Left renal pelvis (tissue), 4 donors: ENCODE data around the gene ANKRD60. TPM values are rescaled to one million over a fixed set of nuclear protein-coding genes. Genes with fewer than 3 reads are reported as not detected.
A peak's percentile ranks its signal among the peaks of the same experiment; 100 is the strongest.

ENCODE experiments used
- DNase-seq, 4 donors: peaks; one replicate each; pipeline ENCODE4 v3.0.0-alpha.2; 2013; ENCODE audit warnings: low read depth in 4 of 4, low spot score in 3 of 4
- polyA plus RNA-seq, 4 donors: library from polyadenylated mRNA; unstranded; fragments of 120-200 nt; gene quantifications; one replicate each; pipeline ENCODE4 v1.2.1, GENCODE V29; 2013; ENCODE audit not compliant: insufficient read length in 4 of 4

ANKRD60 gene
- polyA plus RNA-seq, 4 donors = not detected

DNA sequence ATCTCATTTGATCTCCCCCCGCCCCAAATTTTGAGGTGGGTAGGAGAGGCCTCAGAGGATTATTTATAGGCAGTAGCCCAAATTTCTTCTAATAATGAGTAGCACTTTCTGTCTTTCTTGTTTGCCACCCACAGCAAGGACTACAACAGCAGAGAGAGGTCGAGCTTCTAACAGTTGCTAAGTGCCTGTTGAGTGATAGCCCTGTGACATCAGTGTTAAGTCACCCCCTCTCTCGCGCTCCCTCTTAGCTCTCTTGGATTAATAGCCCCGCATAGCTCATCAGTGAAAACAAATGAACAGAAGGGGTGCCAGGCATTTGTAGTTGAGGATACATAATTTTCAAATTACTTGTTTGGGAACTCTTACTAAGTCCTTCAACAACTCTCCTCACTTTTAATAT is 3.5 kb downstream of the ANKRD60 start:
- DNase-seq = no peak

DNA sequence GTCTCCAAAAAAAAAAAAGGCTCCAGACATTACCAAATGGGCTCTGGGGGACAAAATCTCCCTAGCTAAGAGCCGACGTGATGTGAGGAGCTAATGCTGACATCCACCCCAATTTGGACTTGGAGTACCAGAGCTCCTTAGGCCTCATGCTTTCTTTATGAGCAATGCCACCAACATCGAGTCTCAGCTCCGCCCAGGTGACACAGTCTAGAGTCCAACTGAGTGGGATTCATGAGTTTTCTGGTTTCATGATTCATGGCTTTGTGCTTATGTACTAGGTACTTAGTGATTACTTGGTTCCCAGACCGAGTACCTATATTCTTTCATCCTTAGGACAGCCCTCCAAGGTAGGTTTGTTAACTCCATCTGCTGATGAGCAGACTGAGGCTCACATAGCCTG is 4.4 kb downstream of the ANKRD60 start:
- no peak for DNase-seq

DNA sequence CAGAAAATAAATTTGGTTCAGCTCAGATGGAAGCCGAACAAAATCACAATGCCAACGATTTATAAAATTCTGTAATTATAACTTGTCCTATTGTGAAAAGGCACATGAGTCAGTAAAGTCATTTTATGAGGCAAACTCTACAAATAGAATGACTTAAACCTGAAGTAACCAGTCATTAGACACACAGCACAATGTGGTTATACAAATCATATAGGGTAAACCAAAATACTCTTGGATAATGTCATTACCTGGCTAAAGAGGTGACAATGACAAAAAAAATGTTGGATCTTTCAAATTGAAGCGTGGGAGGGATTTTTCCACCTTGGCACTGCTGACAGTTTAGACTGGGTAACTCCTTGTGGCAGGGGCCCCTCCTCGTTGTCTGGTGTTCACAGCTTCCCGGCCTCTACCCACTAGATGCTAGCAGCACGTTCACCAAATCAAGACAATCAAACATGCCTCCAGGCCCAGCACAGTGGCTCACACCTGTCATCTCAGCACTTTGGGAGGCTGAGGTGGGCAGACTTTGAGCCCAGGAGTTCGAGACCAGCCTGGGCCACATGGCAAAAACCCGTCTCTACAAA is 5.0 kb downstream of the ANKRD60 start:
- no peak for DNase-seq

DNA sequence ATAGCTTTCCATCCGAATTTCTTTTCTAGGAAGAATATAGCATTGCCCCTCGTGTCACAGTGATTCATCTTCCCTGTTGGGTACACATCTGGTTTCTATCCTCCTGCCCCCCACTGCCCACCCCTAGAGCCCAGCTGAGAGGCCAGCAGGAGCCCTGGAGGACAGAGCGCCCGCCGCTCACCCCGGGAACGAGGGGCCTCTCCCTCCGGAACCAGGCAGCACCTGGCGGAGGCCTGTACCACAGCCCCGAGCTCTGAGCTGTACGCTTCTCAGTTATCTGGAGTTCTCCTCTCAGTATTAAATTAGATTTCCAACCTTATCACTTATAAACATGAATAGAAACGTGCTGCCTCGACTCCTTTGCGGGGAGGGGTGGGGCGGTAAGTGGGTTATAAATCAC is 6.0 kb downstream of the ANKRD60 start:
- no peak for DNase-seq

DNA sequence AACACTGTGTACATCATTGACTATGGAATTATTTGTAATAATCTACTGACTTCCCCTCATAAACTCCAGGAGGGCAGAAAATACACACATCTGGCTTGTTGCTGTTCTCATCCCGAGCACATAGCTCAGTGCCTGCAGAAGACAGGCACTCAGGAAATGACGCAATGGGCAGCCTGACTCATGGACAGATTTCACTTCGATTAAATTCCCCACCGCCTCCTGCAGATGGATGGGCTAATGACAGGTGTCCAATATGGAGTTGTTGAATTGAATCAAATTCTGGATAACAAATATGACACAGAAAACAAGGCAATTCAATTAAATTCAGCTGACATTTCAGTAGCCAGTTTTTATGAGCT is 9.1 kb downstream of the ANKRD60 start:
- DNase-seq = no peak

DNA sequence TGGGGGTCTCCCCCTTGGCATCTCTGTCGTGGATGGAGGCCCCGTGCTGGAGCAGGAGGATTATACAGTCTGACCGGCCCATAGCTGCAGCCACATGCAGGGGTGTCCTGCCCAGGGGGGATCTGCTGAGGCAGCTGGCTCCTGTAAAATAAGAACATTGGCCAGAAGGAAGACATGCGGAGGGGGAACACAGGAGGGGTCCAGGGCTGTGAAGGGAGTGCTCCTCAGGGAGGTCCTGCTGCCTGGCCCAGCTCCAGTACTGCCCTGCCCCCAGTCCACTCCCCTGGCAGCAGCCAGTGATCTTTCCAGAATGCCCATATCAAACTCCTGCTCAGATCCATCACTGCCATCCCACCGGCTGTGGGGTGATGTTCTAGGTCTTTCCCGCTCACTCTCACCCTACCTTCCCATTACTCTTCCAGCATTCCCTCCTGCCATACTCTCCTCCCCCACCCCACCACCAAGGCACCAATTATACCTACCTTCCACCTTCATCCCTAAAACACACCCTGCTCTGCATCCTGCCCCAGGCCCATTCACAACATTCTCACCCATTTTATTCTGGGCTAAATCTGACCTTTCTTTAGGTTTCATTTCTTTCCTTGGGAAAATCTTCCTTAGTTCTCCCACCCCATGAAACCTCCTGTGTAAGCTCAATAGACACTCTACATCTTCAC is 9.7 kb downstream of the ANKRD60 start:
- no peak for DNase-seq

DNA sequence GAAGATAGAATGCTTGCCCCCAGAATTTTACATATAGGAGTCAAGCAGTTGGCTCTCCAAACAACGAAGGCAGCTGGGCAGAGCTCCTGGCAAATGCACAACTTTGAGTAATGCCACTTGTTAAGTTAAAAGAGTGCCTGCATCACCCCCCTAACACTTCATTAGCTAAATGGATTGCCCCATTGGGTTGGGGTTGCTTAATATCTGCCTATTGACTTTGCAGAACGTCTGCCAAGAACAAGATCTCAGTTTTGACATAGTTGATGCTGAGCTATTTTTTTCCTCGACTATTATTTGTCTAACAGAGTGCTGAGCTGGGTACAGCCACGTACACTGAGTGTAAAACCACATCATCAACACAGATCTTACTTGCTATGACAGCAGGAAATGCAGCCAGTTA is 12.1 kb downstream of the ANKRD60 start:
- no peak for DNase-seq

DNA sequence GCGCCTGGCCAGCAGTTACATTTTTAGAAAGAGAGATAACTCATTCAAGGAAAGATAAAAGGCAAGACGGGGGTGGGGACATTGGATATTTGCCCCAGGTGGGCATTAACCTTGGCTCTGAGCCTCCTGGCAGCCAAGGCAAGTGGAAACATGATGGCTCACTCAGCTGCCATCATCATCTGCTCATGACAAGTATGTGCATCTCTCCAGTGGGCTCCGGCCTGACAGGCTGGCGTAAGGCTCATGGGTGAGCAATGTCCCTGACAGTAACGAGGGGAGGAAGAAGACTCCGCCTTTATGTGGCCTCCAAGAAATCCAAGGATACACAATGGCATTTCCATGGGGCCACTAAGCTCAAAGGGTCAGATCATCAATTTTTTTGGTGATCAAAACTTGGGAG is 13.3 kb downstream of the ANKRD60 start:
- no peak for DNase-seq

DNA sequence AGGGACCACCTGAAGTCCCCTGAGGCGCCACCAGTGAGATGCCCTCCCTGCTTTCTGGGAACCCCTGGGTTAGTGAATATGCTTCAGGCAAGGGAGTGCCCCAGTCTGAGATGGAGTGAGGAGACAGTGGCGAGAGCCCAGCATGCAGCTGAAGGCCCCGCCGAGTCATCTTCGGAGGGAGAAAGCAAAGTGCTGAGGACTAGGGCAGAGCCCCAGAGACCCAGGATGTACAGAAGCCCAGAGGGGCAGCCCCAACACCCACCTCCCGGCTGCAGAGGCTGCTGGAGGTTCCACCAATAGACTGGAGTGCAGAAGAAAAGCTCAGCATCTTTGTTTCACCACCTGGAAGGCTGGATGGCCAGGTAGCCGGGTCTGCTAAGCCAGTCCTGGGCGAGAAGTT is 14.1 kb downstream of the ANKRD60 start:
- no peak for DNase-seq

DNA sequence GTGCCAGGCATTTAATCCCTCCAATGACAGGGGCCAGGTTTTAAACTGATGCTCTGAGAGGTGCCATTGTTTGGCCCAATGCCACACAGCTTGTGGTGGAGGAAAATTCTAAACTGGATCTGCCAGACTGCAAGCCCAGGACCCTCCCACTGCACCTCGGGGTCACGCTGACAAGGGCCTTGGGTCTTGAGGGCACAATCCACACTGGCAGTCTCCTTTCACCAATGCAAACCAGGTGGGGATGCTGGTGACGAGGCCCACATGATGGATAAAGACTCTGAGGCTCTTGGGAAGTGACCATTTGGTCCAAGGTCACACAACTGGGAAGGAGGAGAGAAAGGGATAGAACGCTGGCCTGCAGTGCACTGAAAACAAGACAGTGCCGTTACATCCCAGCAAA is 14.7 kb downstream of the ANKRD60 start:
- no peak for DNase-seq

DNA sequence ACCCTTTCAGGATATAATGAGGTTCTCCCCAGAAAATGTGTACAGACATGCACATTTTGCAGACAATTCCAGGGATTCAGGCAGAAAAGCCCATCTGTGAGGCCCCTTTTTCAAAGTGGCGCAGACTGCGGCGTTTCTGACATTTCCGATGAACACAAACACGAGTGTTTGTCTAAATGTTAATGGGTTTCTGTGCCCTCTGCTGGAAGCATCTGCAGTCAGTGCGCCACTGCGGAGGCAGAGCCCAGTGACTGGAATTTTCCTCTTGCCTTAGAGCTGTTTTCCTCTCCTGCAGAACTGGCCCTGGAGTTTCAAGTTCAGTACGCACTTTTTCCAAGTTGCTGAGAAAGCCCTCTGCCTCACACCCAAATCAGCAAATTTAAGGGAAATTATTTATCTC is 15.3 kb downstream of the ANKRD60 start:
- DNase-seq = no peak

DNA sequence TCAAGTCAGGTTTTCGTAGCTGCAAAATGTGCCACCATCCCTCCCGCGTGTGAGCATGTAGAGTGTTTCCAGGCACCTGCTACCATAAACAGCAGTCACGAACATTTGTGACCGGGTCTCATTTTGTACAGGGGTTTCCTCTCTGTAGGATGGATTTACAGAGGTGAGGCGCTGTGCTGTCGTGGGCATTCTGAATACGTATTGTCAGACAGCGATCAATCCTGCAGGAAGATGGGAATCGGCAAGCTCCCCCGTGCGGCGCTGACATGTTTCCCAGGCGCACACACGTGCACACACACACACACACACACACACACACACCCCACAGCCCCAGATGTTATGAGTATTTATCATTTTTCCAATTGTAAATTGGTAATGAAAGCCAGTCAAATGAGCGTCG is 15.8 kb downstream of the ANKRD60 start:
- DNase-seq = no peak

DNA sequence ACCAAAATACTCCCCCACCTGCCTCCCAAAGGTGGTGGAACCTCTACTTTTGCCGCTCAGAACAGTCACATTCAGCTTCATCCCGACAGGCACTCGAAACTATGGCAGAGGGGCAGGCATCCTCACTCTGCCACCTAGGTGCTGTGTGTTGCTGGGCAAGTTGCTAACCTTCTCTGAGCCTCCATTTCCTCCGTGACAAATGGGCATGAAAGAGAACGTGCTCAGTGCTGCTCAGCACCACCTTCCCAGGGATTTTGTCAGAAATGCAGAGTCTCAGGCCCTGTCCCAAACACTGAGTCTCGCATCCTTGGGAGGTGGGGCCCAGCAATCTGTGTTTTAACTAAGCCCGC is 18.1 kb downstream of the ANKRD60 start:
- no peak for DNase-seq

DNA sequence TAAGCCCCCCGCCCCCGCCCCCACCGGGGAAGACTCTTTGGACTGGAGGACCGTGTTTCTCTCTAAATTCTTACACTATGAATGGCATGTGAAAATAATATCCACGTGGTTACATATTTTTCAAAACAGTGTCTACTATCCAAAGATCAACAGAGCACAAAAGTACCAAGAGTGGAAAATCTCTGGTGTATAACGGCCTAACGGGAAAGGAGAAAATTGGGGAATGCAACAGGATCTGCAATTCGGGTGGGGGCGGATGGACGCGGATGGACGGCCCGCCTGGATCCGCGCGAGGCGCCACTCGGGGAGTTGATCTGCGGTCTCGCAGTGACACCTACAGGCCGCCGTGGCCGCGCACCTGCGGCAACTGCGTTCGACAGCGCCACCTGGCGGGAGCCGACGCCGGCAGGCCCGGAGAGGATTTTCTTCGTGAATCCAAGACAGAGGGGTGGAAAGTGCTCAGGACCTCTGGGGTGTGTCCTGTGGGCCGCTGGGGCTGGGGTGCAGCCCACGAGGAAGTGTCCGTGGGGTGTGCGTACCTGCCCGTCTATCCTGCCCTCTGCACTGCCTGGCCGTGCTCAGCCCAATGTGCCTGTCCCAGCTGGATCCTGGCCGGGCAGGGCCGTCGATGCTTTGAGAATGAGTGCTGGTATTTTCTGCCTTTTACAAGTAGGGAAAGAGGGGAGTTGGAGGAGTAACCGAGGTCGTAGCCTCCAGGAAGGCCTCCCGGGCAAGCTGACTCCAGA is 18.6 kb downstream of the ANKRD60 start:
- peak; percentile 46 to 58 (median 56) for DNase-seq

DNA sequence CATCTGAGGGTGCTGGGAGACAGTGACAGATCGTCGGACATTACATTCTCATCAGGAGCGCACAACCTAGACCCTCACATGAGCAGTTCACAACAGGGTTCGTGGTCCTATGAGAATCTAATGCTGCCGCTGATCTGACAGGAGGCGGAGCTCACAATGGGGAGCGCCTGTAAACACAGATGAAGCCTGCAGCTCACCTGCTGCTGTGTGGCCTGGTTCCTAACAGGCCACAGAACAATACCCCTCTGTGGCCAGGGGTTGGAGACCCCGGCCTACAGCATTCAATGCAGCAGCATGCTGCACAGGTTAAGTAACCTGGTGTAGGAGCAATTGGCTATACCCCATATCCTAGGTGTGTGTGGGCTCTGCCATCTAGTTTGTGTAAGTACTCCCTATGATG is 19.5 kb downstream of the ANKRD60 start:
- no peak for DNase-seq

DNA sequence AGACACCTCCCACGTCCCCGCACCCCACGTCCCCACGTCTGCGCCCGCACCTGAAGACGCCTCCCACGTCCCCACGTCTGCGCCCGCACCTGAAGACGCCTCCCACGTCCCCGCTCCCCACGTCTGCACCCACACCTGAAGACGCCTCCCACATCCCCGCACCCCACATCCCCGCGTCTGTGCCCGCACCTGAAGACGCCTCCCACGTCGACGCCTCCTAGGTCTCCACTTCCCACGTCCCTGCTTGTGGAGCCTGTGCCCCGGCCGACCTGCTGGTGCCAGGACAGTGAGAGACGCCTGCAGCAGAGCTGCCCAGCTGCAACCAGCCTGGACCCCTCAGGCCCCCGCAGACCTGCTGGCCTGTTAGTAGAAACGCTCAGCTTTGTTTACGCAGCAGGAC is 22.6 kb downstream of the ANKRD60 start:
- no peak for DNase-seq

DNA sequence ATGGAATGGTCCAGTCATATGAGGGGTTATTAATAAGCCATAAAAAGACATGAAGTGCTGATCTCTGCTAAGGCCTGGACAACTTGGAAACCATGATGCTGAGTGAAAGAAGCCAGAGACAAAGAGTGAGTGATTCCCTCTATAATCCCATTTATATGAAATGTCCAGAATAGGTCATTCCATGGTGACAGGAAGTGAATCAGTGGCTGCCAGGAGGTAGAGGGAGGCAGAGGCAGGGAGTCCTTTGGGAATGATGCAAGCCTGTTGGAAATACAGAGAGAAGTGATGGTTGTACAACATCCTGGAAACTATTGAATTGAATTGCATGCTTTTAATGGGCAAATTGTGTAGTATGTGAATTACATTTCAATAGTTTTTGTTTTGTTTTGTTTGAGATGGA is 26.4 kb downstream of the ANKRD60 start:
- no peak for DNase-seq

DNA sequence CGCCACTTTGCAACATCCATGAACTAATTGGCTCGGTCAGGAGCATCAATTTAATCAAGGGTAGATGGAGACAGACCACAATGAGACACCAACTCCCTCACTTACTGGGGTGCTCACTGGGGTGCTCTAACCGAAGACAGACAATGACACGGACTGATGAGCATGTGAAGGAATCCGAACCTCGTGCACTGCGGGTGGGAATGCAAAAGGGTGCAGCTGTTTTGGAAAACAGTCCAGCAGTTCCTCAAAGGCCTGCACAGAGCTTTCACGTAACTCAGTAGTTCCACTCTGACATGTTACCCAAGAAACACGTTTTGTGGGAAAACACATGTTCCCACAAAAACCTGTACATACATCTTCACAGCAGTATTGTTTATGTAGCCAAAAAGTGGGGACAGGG is 26.8 kb downstream of the ANKRD60 start:
- no peak for DNase-seq

DNA sequence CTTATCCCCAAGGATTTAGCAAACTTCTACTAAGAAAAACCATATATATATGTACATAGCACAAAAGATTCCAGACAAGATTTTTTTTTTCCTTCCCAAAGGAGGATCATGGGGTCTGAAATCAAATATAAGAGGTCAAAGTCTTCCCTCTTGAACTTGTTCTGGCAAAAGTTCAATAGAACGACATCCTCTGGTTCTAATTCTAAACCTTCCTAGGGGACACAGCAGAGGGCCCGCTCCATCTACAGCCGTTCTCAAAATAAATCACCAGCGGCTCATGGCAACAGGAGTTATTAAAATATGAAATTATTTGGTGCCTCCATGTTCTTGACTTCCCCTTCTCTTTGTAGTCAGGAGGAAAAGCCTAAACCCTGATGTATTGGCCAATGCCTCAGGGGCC is 29.0 kb downstream of the ANKRD60 start:
- no peak for DNase-seq

DNA sequence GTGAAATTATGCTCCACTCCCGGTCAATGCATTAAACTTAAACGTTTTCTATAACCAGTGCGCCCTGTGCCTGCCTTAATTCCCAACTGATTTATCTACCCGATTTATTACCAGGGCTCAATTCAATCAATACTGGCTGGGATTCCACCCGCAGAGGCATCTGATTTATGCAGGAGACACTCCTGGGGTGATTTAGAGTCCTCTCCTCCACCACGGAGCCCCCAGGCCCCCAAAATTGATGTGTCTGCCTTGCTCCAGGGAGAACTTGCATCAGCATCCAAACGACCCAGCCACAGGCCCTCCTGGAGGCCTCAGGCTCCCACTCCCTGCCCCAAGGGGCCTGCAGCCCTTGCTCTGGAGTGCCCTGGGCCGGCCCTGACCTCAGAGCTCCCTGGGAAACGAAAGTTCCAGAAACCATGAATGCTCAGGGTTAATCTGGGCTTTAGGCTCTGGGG is 29.5 kb downstream of the ANKRD60 start:
- no peak for DNase-seq

DNA sequence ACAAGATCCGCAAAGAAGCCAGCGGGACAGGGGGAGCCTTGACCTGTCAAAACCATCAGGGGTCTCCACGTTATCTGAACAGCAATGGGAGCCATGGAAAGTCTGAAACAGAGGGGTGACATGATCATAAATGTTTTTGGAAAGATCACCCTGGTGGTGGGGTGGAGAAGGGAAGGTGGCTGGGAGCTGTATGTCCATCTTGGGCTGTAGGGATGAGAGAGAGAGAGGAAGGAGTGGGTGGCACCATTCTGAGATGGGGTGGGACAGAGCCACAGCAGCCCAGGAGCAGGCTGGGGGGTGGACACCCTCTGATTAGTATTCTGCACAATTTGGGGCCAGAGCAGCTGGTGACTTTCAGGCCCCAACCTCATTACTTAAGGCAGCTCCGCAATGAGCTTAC is 30.1 kb downstream of the ANKRD60 start:
- no peak for DNase-seq

DNA sequence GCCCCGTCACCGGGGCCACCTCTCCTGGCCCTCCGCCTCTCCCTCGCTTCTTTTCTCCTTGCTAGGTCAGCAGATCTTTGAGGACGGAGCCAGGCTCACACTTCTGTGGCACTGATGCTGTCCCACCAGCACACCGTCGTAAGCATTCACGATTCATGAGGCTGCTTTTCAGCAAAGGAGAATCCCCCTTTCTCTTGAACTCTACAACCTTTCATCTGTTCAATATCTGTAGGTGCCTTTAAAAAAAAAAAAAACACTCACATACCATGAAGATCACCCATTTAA is 31.3 kb downstream of the ANKRD60 start:
- no peak for DNase-seq
